Body of pancreas (tissue), 4 donors: ENCODE measurements around the gene ASB2. TPM values are rescaled to one million over a fixed set of nuclear protein-coding genes. Genes with fewer than 3 reads are reported as not detected.

ENCODE experiments used
- ATAC-seq: fragments of 150-250 bp; one replicate; pipeline ENCODE4 v1.9.1; 2016
- DNase-seq, 4 donors: peaks; one replicate each; pipeline ENCODE4 v3.0.0-alpha.2; 2019
- H3K27ac ChIP-seq, 4 donors: fragments of 200-600 bp; sonication (generic); 1 replicate in 3 of 4; 2 replicates in 1 of 4; pipeline versions ENCODE4 v1.5.1 to v1.6.1; 2016 to 2019; ENCODE audit warnings: mild to moderate bottlenecking in 1 of 4, mixed read lengths in 1 of 4, moderate library complexity in 1 of 4
- H3K27me3 ChIP-seq, 2 donors: fragments of 200-600 bp; sonication (generic); one replicate each; pipeline ENCODE4 v1.6.0; 2016; ENCODE audit warnings: mild to moderate bottlenecking in 1 of 2
- H3K36me3 ChIP-seq, 2 donors: fragments of 200-600 bp; sonication (generic); replicated peaks in 1 of 2; 2 replicates each; pipeline ENCODE4 v1.5.1; 2016; ENCODE audit warnings: low read depth in 2 of 2; ENCODE audit not compliant: insufficient read depth in 1 of 2
- H3K4me1 ChIP-seq: fragments of 200-600 bp; sonication (generic); one replicate; pipeline ENCODE4 v1.6.0; 2016
- H3K4me3 ChIP-seq, 2 donors: fragments of 200-600 bp; sonication (generic); 1 replicate in 1 of 2; 2 replicates in 1 of 2; pipeline ENCODE4 v1.5.1; 2016 to 2019
- H3K9me3 ChIP-seq, 3 donors: fragments of 200-600 bp; sonication (generic); 1 replicate in 2 of 3; 2 replicates in 1 of 3; pipeline ENCODE4 v1.5.1; 2016
- CTCF ChIP-seq, 7 experiments: fragments of 450-650 bp in 4 of 7; fragments of 200-600 bp in 3 of 7; sonication (generic) in 3 of 7; IDR thresholded peaks; one replicate each; pipeline ENCODE4 v1.5.1; 2016 to 2019; ENCODE audit warnings: antibody characterized with exemption in 7 of 7
- POLR2A ChIP-seq, 3 donors: fragments of 450-650 bp; IDR thresholded peaks; one replicate each; pipeline ENCODE4 v1.6.1; 2016; ENCODE audit warnings: antibody characterized with exemption in 3 of 3, mild to moderate bottlenecking in 2 of 3
- WGBS, 2 donors: methylation state at CpG; one replicate each; pipeline ENCODE4 v1.1.5; 2017; 5-methylcytosine and 5-hydroxymethylcytosine counted together
- intact Hi-C: fragments of 100-400 bp; cut with DNase I; formaldehyde crosslinking; loops from one replicate; pipeline ENCODE4 v1.15.1; 2023
- total RNA-seq, 2 donors: library from RNA; depleted of rRNA; stranded (reverse); fragments of >200 nt; gene quantifications; one replicate each; pipeline ENCODE4 v1.1.0, GENCODE V29; 2016

ASB2 gene
- total RNA-seq, 2 donors from 2014 or later = 0.33 to 7.0 TPM

- intact Hi-C loops = no loop called here
- Histone ChIP-seq H3K9me3 (no peaks in the 10 kb centered on the region), H3K36me3 (no peaks in the 10 kb centered on the region), H3K27me3 (no peaks in the 10 kb centered on the region), H3K27ac (no peak overlapping the region), H3K4me3 (no peak overlapping the region), H3K4me1 (no peaks in the 10 kb centered on the region)
- no peak for TF ChIP-seq CTCF (IDR thresholded peaks at IDR 0.05)
- no peak for TF ChIP-seq POLR2A (IDR thresholded peaks at IDR 0.05)
- DNase-seq (no peak), ATAC-seq (no peak)
- WGBS, 2 donors = 82% methylated on average over 3 of the region's 3 CpGs
These were observed 11.0 kb downstream of the ASB2 start for GRCh38 chr14:93965287-93965821.

- H3K27me3 ChIP-seq = no peaks in the 10 kb centered on the region
- no peaks in the 10 kb centered on the region for H3K9me3 ChIP-seq
- intact Hi-C loops = no loop called here
- H3K36me3 ChIP-seq = no peaks in the 10 kb centered on the region
- TF ChIP-seq CTCF (IDR thresholded peaks at IDR 0.05) (no peak), POLR2A (IDR thresholded peaks at IDR 0.05) (no peak)
- no peak for ATAC-seq
- no peak for DNase-seq
- WGBS, 2 donors = 90 to 92% methylated on average over 3 of the region's 3 CpGs
- H3K27ac ChIP-seq = no peak overlapping the region
- H3K4me3 ChIP-seq = no peak overlapping the region
- H3K4me1 ChIP-seq = no peaks in the 10 kb centered on the region
These were observed 11.5 kb downstream of the ASB2 start for GRCh38 chr14:93964820-93965286.

- intact Hi-C loops = no loop called here
- DNase-seq = no peak
- Histone ChIP-seq H3K4me3 (no peak overlapping the region), H3K27ac (no peak overlapping the region), H3K4me1 (peaks cover 2% of the 10 kb centered on the region), H3K27me3 (no peaks in the 10 kb centered on the region), H3K36me3 (no peaks in the 10 kb centered on the region), H3K9me3 (no peaks in the 10 kb centered on the region)
- WGBS, 2 donors = 93 to 97% methylated on average over 10 of the region's 10 CpGs
- no peak for ATAC-seq
- TF ChIP-seq CTCF (IDR thresholded peaks at IDR 0.05) (no peak), POLR2A (IDR thresholded peaks at IDR 0.05) (no peak)
These were observed 12.1 kb downstream of the ASB2 start for GRCh38 chr14:93964281-93964680.

GRCh38 chr14:93963692-93964091 is 12.7 kb downstream of the ASB2 start:
- no peak overlapping the region for H3K27ac ChIP-seq
- H3K4me3 ChIP-seq = no peak overlapping the region
- DNase-seq (no peak), ATAC-seq (no peak)
- H3K4me1 ChIP-seq = peaks cover 8% of the 10 kb centered on the region
- 75 to 80% methylated on average over 4 of the region's 4 CpGs for WGBS, 2 donors
- TF ChIP-seq POLR2A (IDR thresholded peaks at IDR 0.05) (no peak), CTCF (IDR thresholded peaks at IDR 0.05) (no peak)
- H3K9me3 ChIP-seq = no peaks in the 10 kb centered on the region
- no peaks in the 10 kb centered on the region for H3K36me3 ChIP-seq
- intact Hi-C loops = no loop called here
- no peaks in the 10 kb centered on the region for H3K27me3 ChIP-seq
